ENCODE measurements around the gene BLNK.

The BLNK gene

GRCh38 chr10:96287392-96288105 is 16.2 kb upstream of the BLNK start:
- no peak for DNase-seq

- DNase-seq: no peak
Measured at GRCh38 chr10:96285331-96285752, 14.0 kb upstream of the BLNK start.

DNA sequence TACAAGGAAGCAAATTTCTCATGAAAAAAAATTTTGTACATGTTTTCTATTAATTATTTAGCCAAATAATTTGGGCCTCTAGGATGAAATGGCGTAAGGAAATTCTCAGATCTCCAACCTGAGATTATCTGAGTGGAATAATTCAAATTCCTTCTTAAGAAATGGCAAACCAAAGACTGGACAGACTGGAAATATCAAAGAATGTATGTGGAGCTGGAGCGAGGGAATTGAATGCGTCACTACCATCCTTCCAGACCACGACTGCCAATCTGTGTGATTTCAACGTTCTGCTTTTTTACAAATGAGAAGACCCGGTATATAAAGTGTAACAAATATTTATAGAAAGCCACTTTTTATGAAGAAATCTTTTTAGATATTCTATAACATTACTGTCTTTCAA is 12.4 kb upstream of the BLNK start:
- no peak for DNase-seq

DNA sequence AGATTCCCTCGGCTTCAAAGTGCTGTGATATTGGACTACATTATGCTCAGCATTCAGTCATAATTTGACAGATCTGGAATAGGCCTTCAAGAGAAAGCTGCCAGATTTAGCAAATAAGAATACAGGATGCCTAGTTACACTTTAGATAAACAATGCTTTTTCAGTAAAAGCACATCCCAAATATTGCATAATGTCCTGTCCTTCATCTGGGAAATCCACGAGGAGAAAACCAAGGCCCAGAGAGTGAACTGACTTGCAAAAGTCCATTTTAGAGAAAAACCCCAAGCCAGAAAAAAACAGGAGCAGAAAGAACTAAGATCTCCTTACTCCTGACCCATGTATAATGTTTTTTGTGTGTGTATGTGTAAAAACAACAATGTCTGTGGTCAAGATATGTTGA is 12.0 kb upstream of the BLNK start:
- no peak for DNase-seq

DNA sequence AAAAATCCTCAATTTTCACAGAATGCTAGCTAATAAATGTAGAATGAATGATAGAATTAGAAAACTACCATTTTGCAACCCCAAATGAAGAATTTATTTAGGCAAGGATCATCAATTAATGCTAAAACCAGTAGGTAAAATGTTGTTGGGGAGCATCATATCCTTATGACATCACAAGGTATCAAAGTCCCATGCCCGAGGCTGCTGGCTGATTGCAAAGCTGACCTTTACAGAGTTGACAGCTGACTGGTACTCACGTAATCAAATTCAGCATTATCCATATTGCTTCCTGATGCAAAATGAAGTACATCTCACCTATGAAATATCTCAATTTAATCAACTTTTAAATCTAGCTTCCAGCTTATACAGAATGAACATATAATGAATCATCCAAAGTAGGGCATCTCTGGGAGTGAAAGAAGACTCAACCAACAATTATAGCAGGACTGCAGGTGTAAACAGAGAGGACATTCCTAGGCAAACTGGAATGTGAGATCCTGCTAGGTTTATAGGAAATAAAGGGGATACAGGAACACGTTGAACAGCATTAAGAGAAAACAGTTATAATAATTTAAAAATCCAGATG is 10.2 kb upstream of the BLNK start:
- no peak for DNase-seq

DNA sequence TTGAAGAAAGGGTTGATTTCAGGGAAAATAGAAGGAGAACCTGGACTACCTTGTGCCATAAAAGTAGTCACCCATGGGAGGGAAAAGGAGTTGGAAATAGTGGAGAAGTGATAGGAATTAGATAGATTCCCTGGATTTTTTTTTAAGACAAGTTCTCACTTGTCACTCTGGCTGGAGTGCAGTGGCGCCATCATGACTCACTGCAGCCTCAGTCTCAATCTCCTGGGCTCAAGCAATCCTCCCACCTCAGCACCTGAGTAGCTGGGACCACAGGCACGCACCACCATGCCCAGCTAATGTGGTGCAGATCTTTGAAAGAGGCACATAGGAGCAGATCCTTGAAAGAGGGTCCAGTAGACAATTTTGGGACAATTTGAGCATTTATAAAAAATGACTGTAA is 9.5 kb upstream of the BLNK start:
- no peak for DNase-seq

DNA sequence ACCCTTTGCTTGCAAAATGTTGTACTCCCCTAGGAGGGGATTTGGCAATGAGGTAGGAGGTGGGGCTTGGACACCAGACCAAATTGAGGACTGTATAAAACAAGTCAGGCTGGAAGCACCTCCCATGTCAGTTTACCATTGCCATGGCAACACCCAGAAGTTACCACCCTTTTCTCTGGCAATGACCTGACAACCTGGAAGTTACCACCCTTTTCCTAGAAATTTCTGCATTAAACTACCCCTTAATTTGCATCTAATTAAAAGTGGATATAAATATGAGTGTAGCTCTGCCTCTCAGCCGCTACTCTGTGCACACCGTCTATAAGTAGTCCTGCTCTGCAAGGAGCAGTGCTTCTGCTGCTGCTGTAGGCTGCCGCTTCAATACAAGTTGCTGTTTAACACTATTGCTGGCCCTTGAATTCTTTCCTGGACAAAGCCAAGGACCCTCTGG is 7.8 kb upstream of the BLNK start:
- DNase-seq: no peak

GRCh38 chr10:96276831-96277230 is 5.5 kb upstream of the BLNK start:
- DNase-seq: no peak

DNA sequence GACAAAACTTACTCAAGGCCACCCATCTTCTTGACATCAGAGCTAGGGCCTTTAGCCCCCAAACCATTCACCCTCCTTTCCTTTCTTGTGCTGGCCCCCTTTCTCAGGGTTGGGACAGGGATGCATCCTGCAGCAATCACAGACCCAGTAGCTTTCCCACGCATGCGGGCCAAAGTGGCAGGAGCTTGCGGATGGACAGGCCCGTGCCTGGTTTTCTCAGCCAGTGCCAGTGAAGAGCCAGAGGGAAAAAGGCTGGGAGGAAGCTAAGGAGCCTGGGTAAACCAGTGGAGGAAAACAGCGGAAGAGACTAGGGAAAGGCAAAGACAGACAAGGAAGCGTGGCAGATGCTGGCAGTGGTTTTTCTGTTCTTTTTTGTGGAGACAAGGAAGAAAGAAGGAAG is 5.1 kb upstream of the BLNK start:
- no peak for DNase-seq

- DNase-seq: no peak
Measured at GRCh38 chr10:96275685-96276418, 4.5 kb upstream of the BLNK start.

- no peak for DNase-seq
Measured at GRCh38 chr10:96272316-96273280, 1.2 kb upstream of the BLNK start.

- no peak for DNase-seq
Measured at GRCh38 chr10:96270571-96270970, 798 bp downstream of the BLNK start.

- no peak for DNase-seq
Measured at GRCh38 chr10:96269438-96270300, 1.7 kb downstream of the BLNK start.

GRCh38 chr10:96268341-96268909 is 2.9 kb downstream of the BLNK start:
- no peak for DNase-seq

GRCh38 chr10:96267234-96267705 is 4.1 kb downstream of the BLNK start:
- DNase-seq: no peak

DNA sequence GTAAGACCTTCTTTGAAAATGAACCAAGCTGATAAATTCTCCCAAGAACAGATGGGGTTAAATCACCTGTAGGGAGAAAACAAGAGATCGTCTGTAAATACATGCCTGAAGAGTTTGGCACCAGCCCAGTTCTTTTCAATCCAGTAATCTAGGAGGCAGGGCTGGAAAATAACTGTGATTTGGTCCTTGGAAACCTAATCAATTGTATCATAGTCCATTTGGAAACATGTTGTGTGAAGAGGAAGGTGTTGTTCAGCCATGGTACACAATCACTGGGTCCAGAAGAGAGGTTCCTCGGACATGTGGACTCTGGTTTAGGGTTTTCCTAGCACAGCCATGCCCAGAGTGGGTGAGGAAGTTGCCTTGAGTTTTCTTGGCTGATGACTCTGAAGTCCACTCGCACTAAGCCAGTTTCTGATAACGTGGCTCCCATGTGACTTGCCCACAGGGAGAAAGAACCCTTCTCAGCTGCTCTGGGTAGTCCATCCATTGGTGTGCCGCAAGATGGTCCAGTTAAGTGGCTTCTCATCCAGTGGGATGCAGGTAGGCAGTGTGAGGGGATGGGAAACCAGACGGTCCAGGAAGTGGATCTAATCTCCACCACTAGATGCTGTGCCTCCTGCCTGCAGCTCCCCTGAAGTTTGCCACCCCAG is 5.1 kb downstream of the BLNK start:
- no peak for DNase-seq

- DNase-seq: no peak
Measured at GRCh38 chr10:96264938-96265337, 6.4 kb downstream of the BLNK start.

DNA sequence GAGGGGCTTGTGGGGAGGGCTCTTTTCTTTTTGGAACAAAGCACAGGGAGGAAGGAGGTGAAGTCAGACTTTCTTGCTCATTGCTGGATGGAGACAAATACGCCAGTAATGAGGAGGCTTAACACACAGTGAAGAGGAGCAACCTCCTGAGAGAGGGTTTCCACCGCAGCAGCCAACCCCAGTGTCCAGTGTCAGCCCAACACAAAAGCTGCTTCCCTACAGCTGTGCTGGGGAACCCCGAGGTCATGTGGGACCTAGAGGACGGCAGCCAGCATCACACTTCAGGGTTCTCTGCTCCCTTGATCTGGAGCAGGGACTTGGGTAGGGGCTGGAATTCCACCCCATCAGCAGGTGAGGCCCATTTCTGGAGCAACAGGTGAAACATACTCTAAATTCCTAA is 7.7 kb downstream of the BLNK start:
- DNase-seq: no peak

GRCh38 chr10:96263176-96263575 is 8.2 kb downstream of the BLNK start:
- no peak for DNase-seq

DNA sequence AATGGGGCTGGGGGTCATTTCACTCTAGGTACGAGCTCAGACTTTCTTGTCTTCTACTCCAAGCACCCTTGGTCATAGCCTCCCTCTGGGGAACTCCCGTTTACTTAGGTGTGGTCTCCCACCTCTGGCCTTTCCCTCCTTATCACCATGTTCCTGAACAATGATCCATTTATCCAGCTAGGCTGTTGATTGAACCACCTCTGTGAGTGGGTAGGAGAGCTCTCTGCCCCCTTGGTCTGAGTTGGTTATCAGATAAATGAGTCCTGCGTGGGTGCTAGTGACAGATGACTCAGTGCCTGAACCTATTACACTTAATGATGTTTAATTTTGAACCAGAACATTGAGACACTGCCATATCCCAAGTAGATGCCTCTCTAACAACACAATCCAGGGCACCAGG is 9.4 kb downstream of the BLNK start:
- no peak for DNase-seq

DNA sequence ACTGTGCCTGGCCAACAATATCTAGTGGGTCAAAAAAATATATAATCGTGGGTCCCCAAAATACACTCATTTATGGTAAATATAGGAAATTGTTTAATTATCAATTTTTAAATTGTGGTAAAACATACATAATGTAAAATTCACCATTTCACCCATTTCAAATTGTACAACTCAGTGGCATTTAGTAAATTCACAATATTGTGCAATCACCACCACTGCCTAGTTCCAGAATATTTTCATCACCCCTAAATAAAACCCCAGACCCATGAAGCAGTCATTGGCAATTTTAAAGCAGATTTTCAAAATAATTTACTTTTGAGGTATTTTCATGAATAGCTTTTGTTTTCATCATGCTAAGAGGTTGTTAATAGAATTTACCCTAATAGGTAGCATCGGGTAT is 10.2 kb downstream of the BLNK start:
- no peak for DNase-seq
